NB4 (cell line): Measurements from ENCODE around the gene OSTN.

Experiments used
- DNase-seq: peaks from one replicate; pipeline ENCODE4 v3.0.0; 2010; ENCODE audit warnings: low read depth
- H3K4me3 ChIP-seq: one replicate; pipeline ENCODE4 v1.5.1; 2011; ENCODE audit warnings: mild to moderate bottlenecking, low read depth, low read length, moderate library complexity
- CTCF ChIP-seq: IDR thresholded peaks from one replicate; pipeline ENCODE4 v1.5.1; 2012; ENCODE audit warnings: low read depth, low read length
- MYC ChIP-seq: IDR thresholded peaks from 2 replicates; pipeline ENCODE4 v1.6.1; 2011; ENCODE audit warnings: low read depth, low read length
- POLR2A ChIP-seq: IDR thresholded peaks from 2 replicates; pipeline ENCODE4 v1.6.1; 2011; ENCODE audit warnings: mild to moderate bottlenecking; ENCODE audit not compliant: insufficient read length; ENCODE audit errors: extremely low read depth
- TF ChIP-seq, protein P1 (sequence below): IDR thresholded peaks from 2 replicates; pipeline ENCODE4 v1.6.1; 2011; ENCODE audit warnings: low read depth, low read length

The OSTN gene

GRCh38 chr3:191302451-191302850, 103.4 kb downstream of the OSTN start:
- TF ChIP-seq MYC (no peak), POLR2A (no peak), CTCF (no peak)
- TF ChIP-seq, protein P1, sequence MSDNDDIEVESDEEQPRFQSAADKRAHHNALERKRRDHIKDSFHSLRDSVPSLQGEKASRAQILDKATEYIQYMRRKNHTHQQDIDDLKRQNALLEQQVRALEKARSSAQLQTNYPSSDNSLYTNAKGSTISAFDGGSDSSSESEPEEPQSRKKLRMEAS = no peak
- no peak for DNase-seq
- H3K4me3 ChIP-seq = no peak overlapping the region

GRCh38 chr3:191303596-191303995, 104.6 kb downstream of the OSTN start:
- DNase-seq = no peak
- TF ChIP-seq CTCF (no peak), POLR2A (no peak), MYC (no peak)
- TF ChIP-seq, protein P1 = no peak

GRCh38 chr3:191306428-191306827, 107.4 kb downstream of the OSTN start:
- DNase-seq = no peak
- no peak overlapping the region for H3K4me3 ChIP-seq
- no peak for TF ChIP-seq CTCF
- TF ChIP-seq, protein P1 = no peak
- no peak for TF ChIP-seq POLR2A
- TF ChIP-seq MYC = no peak

More at GRCh38 chr3:191303596-191303995, 104.6 kb downstream of the OSTN start:
- no peak overlapping the region for H3K4me3 ChIP-seq

DNA sequence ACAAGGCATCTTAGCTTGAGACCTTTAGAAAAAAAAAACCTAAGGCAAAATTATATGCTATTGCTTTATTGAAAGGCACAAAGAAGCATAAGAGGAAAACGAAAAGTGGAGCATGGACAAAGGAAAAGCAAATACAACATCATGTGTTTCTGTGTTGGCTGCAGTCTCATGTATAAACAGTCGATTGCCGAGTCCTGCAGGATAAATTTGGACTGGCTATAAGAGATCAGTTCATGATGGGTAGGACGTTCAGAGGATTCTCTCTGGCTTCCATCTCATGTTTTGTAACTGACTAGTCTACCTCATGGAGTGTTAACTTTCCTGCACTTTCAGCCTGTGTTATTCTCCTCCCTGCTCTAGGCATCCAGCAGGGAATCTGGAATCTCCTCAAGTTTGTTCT, 108.3 kb downstream of the OSTN start:
- DNase-seq = no peak
- TF ChIP-seq CTCF (no peak), MYC (no peak), POLR2A (no peak)
- TF ChIP-seq, protein P1 = no peak
- H3K4me3 ChIP-seq = no peak overlapping the region

GRCh38 chr3:191313296-191313695, 114.3 kb downstream of the OSTN start:
- no peak for DNase-seq
- TF ChIP-seq POLR2A = no peak
- TF ChIP-seq, protein P1 = no peak
- H3K4me3 ChIP-seq = no peak overlapping the region

DNA sequence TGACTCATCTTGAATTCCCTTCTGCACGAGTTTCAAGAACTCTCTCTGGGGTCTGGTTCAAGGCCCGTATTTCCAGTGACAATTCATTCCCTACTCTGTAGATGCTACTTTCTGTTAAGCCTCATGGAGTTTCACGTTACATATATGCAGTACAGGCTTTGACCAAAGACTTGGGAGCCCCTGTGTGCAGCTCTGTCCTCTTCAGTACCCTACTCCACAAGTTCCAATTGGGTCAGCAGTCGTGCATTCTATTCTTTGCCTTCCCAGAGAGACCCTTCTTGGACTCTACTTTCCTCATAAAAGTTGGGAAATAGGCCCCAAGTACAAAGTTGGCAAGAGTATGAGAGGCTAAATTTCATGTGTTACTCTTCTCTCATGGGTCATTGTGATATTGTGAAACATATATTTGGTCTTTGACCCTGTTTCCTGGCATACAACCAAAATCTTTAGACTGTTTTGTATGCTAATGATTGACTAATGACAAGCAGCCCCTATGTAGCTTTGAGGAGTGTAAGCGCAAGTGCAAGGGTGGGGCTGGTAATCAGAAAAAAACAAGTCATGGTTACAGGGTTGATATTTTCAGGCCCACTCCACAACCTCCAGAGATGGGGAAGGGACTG, 115.2 kb downstream of the OSTN start:
- no peak overlapping the region for H3K4me3 ChIP-seq
- TF ChIP-seq, protein P1 = no peak
- TF ChIP-seq MYC (no peak), CTCF (no peak), POLR2A (no peak)
- no peak for DNase-seq
